T-cell (primary cell): ENCODE results near the gene DGCR2. TPM values are rescaled to one million over a fixed set of nuclear protein-coding genes. Genes with fewer than 3 reads are reported as not detected.
"Not testable (repeated sequence)": the region's sequence is repeated elsewhere in the genome, so short reads cannot be mapped to it uniquely, and the experiment has no call there.

Experiments
- ATAC-seq, 4 experiments: fragments of 200-7000 bp in 3 of 4; fragments of 150-1000 bp in 1 of 4; cut with Tn5 transposase; replicated peaks in 1 of 4; 1 replicate in 3 of 4; 2 replicates in 1 of 4; pipeline ENCODE4 v1.10.0; 2021; ENCODE audit warnings: moderate library complexity in 3 of 4, mild to moderate bottlenecking in 2 of 4, moderate number of reproducible peaks in 1 of 4
- CTCF ChIA-PET, 2 donors: fragments of 300-600 bp; sonication (Branson Sonifier 250); formaldehyde crosslinking; loops; one replicate each; lab custom pipeline; 2022; ENCODE audit warnings: antibody characterized with exemption in 2 of 2; lab: Charles Lee
- POLR2A ChIA-PET, 2 donors: fragments of 300-600 bp; sonication (Branson Sonifier 250); formaldehyde crosslinking; loops; one replicate each; lab custom pipeline; 2022; ENCODE audit warnings: antibody characterized with exemption in 2 of 2; lab: Charles Lee
- DNase-seq, 35 experiments: peaks; one replicate each; pipeline versions ENCODE4 v3.0.0 to v3.0.0-alpha.2; 2013 to 2023
- H3K27ac ChIP-seq: one replicate; pipeline ENCODE4 v1.5.1; 2013; ENCODE audit warnings: low read length
- H3K27me3 ChIP-seq, 2 experiments: replicated peaks in 1 of 2; 1 replicate in 1 of 2; 2 replicates in 1 of 2; pipeline versions ENCODE4 v1.6.1 to v1.7.0; 2013; ENCODE audit warnings: low read length in 1 of 2, mixed read lengths in 1 of 2; ENCODE audit not compliant: control insufficient read depth in 2 of 2, insufficient read depth in 2 of 2; ENCODE audit errors: extremely low read depth in 1 of 2
- H3K36me3 ChIP-seq, 2 donors: 1 replicate in 1 of 2; 2 replicates in 1 of 2; pipeline versions ENCODE4 v1.6.1 to v1.7.0; 2013; ENCODE audit warnings: low read length in 1 of 2; ENCODE audit not compliant: control insufficient read depth in 2 of 2, insufficient read depth in 1 of 2; ENCODE audit errors: extremely low read depth in 1 of 2
- H3K4me1 ChIP-seq, 2 experiments: 1 replicate in 1 of 2; 2 replicates in 1 of 2; pipeline versions ENCODE4 v1.6.1 to v1.7.0; 2013; ENCODE audit warnings: low read length in 2 of 2, mixed read lengths in 1 of 2; ENCODE audit not compliant: insufficient read depth in 2 of 2, control insufficient read depth in 1 of 2; ENCODE audit errors: extremely low read depth in 1 of 2
- H3K4me3 ChIP-seq, 2 donors: 1 replicate in 1 of 2; 2 replicates in 1 of 2; pipeline versions ENCODE4 v1.5.1 to v1.7.0; 2013; ENCODE audit warnings: mild to moderate bottlenecking in 2 of 2, low read length in 1 of 2, moderate library complexity in 1 of 2; ENCODE audit not compliant: control insufficient read depth in 1 of 2; ENCODE audit errors: extremely low read depth in 1 of 2
- H3K9me3 ChIP-seq: 2 replicates; pipeline ENCODE4 v1.7.0; 2013
- H3K27ac Mint-ChIP-seq, 2 donors: one replicate each; pipeline ENCODE4 v1.8.0; 2020 to 2021; ENCODE audit warnings: mild to moderate bottlenecking in 2 of 2, mixed read lengths in 2 of 2
- H3K27me3 Mint-ChIP-seq, 2 donors: one replicate each; pipeline ENCODE4 v1.8.0; 2021 to 2022; ENCODE audit warnings: mixed read lengths in 2 of 2
- H3K36me3 Mint-ChIP-seq: one replicate; pipeline ENCODE4 v1.8.0; 2021; ENCODE audit warnings: mixed read lengths
- H3K4me1 Mint-ChIP-seq, 3 donors: one replicate each; pipeline ENCODE4 v1.8.0; 2020 to 2022; ENCODE audit warnings: mixed read lengths in 3 of 3, mild to moderate bottlenecking in 1 of 3
- H3K4me3 Mint-ChIP-seq, 3 donors: one replicate each; pipeline ENCODE4 v1.8.0; 2020 to 2022; ENCODE audit warnings: mild to moderate bottlenecking in 3 of 3, mixed read lengths in 3 of 3, moderate library complexity in 3 of 3
- H3K9me3 Mint-ChIP-seq, 3 donors: one replicate each; pipeline ENCODE4 v1.8.0; 2020 to 2022; ENCODE audit warnings: mixed read lengths in 3 of 3
- WGBS: methylation state at CpG from one replicate; pipeline ENCODE4 v1.1.5; 2013; ENCODE audit warnings: missing lambda C conversion rate; ENCODE audit not compliant: insufficient coverage; 5-methylcytosine and 5-hydroxymethylcytosine counted together
- total RNA-seq, 35 experiments: library from RNA in 6 of 35; stranded (reverse) in 6 of 35; fragments of 120-200 nt in 1 of 35; gene quantifications; one replicate each; pipeline versions ENCODE4 v1.2.1 to v1.2.4 and lab custom pipeline; 2013 to 2026

DGCR2 gene
- total RNA-seq, 5 donors from 2014 or later (not counting 1 experiment from before 2014, with no cell fraction given), result 50.9 to 79.2 (median 71.5) TPM

DNA sequence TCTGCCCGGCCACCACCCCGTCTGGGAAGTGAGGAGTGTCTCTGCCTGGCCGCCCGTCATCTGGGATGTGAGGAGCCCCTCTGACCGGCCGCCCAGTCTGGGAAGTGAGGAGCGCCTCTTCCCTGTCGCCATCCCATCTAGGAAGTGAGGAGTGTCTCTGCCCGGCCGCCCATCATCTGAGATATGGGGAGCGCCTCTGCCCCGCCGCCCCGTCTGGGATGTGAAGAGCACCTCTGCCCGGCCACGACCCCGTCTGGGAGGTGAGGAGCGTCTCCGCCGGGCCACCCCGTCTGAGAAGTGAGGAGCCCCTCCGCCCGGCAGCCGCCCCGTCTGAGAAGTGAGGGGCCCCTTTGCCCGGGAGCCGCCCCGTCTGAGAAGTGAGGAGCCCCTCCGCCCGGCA lies 38.1 kb downstream of the DGCR2 start:
- H3K4me3 ChIP-seq, H3K4me1 ChIP-seq, H3K9me3 Mint-ChIP-seq, CTCF ChIA-PET, H3K27ac ChIP-seq, H3K27me3 Mint-ChIP-seq, ATAC-seq, H3K27ac Mint-ChIP-seq, H3K27me3 ChIP-seq, H3K4me3 Mint-ChIP-seq, H3K9me3 ChIP-seq, DNase-seq: not testable (repeated sequence)
- POLR2A ChIA-PET, result interaction anchor here in 1 of 2 donors (0.7 kb wide), 1 partner anchor 885 kb away, joined by 4 read pairs; no protein-coding TSS in a partner anchor
- Mint-ChIP-seq H3K36me3 (peaks cover 44% of the 10 kb centered on the region), H3K4me1 (peaks cover 16 to 30% (median 23%) of the 10 kb centered on the region in 3 donors)
- 94% methylated on average over 18 of the region's 30 CpGs for WGBS
- H3K36me3 ChIP-seq, result peaks cover 8 to 56% of the 10 kb centered on the region in 2 donors

DNA sequence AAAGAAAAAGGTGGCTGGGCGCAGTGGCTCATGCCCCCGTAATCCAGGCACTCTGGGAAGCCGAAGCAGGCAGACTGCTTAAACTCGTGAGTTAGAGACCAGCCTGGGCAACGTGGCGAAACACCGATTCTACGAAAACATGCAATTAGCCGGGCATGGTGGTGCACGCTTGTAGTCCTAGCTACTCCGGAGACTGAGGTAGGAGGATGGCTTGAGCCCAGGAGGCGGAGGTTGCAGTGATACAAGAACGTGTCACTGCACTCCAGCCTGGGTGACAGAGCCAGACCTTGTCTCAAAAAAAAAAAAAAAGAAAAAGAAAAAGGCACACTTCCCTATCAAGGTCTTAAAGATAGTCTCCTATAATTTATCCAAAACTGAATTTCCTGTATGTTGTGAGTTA lies 39.4 kb downstream of the DGCR2 start:
- Mint-ChIP-seq H3K36me3 (peaks cover 33% of the 10 kb centered on the region), H3K27ac (no peak overlapping the region), H3K27me3 (no peaks in the 10 kb centered on the region), H3K4me3 (no peak overlapping the region), H3K4me1 (peaks cover 13 to 20% (median 14%) of the 10 kb centered on the region in 3 donors), H3K9me3 (no peaks in the 10 kb centered on the region)
- ATAC-seq (no peak), DNase-seq (no peak)
- POLR2A ChIA-PET, result interaction anchor here in 1 of 2 donors (0.7 kb wide), 2 partner anchors 20 to 664 kb away, joined by 3 read pairs; no protein-coding TSS in a partner anchor
- H3K4me3 ChIP-seq, result no peak overlapping the region
- no peak overlapping the region for H3K27ac ChIP-seq
- WGBS, result 91% methylated on average over 9 of the region's 13 CpGs
- H3K36me3 ChIP-seq, result peaks cover under 1 to 49% of the 10 kb centered on the region in 2 donors
- no peaks in the 10 kb centered on the region for H3K27me3 ChIP-seq
- CTCF ChIA-PET, result no interaction called here
- no peaks in the 10 kb centered on the region for H3K9me3 ChIP-seq
- H3K4me1 ChIP-seq, result peaks cover 0 to 3% of the 10 kb centered on the region in 2 experiments

DNA sequence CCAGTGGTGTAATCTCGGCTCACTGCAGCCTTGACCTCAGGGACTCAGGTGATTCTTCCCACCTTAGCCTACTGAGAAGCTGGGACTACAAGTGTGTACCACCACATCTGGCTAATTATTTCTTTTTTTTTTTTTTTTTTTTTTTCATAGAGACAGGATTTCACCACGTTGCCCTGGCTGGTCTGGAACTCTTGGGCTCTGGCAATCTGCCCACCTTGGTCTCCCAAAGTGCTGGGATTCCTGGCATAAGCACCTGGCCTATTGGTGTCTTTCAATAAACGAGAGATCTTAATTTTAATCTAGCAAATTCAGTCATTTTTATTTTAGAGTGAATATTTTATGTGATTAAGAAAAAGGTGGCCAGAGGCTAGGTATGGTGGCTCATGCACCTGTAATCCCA lies 40.1 kb downstream of the DGCR2 start:
- Mint-ChIP-seq H3K4me1 (peaks cover 12 to 20% (median 14%) of the 10 kb centered on the region in 3 donors), H3K4me3 (no peak overlapping the region), H3K27ac (no peak overlapping the region), H3K36me3 (peaks cover 33% of the 10 kb centered on the region), H3K9me3 (no peaks in the 10 kb centered on the region), H3K27me3 (no peaks in the 10 kb centered on the region)
- Histone ChIP-seq H3K36me3 (peaks cover 0 to 46% of the 10 kb centered on the region in 2 donors), H3K9me3 (no peaks in the 10 kb centered on the region), H3K27ac (no peak overlapping the region), H3K4me1 (peaks cover 0 to 3% of the 10 kb centered on the region in 2 experiments), H3K27me3 (no peaks in the 10 kb centered on the region), H3K4me3 (no peak overlapping the region)
- WGBS, result 100% methylated on average over 1 of the region's 3 CpGs
- DNase-seq (no peak), ATAC-seq (no peak)
- ChIA-PET POLR2A (interaction anchor here in 1 of 2 donors (0.7 kb wide), 2 partner anchors 21 to 664 kb away, joined by 3 read pairs; no protein-coding TSS in a partner anchor), CTCF (interaction anchor here in 1 of 2 donors (0.7 kb wide), 1 partner anchor 8 kb away, joined by 5 read pairs; no protein-coding TSS in a partner anchor)

DNA sequence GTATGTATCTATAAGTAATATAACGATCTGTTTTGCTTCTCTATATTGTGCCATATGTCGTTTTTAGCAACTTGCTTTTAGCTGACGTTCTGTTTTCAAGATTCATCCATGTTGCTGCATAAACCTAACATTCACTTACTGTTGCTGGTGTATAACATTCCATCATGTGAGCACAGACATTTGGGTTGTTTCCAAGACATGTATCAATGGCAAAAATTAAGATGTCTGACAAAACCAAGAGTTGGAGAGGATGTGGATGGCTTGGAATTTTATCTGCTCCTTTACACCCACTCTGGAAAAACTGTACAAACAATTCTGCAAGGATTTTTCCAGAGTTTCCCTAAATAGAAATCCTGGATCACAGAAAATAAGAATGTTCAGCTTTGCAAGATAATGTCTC lies 40.9 kb downstream of the DGCR2 start:
- H3K4me3 ChIP-seq, result no peak overlapping the region
- Mint-ChIP-seq H3K9me3 (no peaks in the 10 kb centered on the region), H3K4me3 (no peak overlapping the region), H3K27ac (peak overlapping the region in 1 of 2 donors; percentile 9), H3K4me1 (peaks cover 9 to 15% (median 14%) of the 10 kb centered on the region in 3 donors), H3K36me3 (peaks cover 28% of the 10 kb centered on the region), H3K27me3 (no peaks in the 10 kb centered on the region)
- H3K27ac ChIP-seq, result no peak overlapping the region
- ChIA-PET POLR2A (no interaction called here), CTCF (interaction anchor here in 1 of 2 donors (0.7 kb wide), 1 partner anchor 9 kb away, joined by 5 read pairs; no protein-coding TSS in a partner anchor)
- ATAC-seq (no peak), DNase-seq (no peak)
- no peaks in the 10 kb centered on the region for H3K27me3 ChIP-seq
- no CpG with 5 or more reads among the region's 3 CpGs for WGBS
- no peaks in the 10 kb centered on the region for H3K9me3 ChIP-seq
- H3K4me1 ChIP-seq, result peaks cover 0 to 3% of the 10 kb centered on the region in 2 experiments
- H3K36me3 ChIP-seq, result peaks cover 0 to 39% of the 10 kb centered on the region in 2 donors

DNA sequence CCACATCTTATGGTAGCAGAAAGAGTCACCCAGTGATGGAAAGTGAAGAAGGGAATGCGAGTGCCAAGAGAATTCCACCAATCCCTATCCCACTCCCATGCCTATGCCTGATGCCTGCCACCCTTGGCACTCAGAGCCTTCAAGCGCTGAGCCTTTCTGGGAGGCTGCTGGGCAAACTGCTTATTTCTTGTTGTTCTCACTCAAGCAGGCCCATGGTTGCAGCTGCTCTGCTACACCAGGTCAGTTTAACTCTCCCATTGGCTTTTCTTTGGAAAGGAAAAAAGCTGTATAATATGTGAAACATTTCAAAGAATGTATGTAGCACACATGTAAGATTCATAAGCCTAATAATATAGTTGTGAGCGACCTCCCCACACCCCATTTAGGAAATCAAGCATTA lies 41.4 kb downstream of the DGCR2 start:
- peaks cover 28% of the 10 kb centered on the region for H3K36me3 Mint-ChIP-seq
- Histone ChIP-seq H3K4me3 (no peak overlapping the region), H3K36me3 (peaks cover 0 to 38% of the 10 kb centered on the region in 2 donors), H3K27me3 (no peaks in the 10 kb centered on the region), H3K27ac (no peak overlapping the region), H3K9me3 (no peaks in the 10 kb centered on the region), H3K4me1 (peaks cover 0 to 3% of the 10 kb centered on the region in 2 experiments)
- H3K4me1 Mint-ChIP-seq, result peaks cover 10 to 14% (median 14%) of the 10 kb centered on the region in 3 donors
- POLR2A ChIA-PET, result no interaction called here
- CTCF ChIA-PET, result no interaction called here
- H3K27me3 Mint-ChIP-seq, result no peaks in the 10 kb centered on the region
- WGBS, result no CpG with 5 or more reads among the region's 3 CpGs
- no peak overlapping the region for H3K4me3 Mint-ChIP-seq
- DNase-seq, result no peak
- ATAC-seq, result no peak
- H3K27ac Mint-ChIP-seq, result peak overlapping the region in 1 of 2 donors; percentile 9
- no peaks in the 10 kb centered on the region for H3K9me3 Mint-ChIP-seq

DNA sequence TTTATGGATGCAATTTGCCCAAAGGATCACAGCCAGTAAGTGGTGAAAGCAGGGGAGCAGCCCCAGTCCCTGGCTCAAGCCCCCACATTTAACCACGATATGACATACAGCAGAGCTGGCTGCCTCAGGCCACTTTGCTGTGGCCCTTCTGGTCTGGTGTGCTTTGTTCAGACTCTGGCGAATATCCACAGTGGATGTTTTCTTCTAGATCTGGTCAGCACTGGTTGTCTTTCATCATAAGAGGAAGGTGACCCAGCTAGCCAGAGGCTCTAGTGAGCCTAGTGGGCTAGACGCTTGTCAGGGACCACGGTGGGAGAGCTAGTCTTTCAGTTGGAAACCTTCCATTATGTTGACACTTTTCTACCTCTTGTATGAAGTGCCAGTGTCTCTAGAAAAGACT lies 42.5 kb downstream of the DGCR2 start:
- Histone ChIP-seq H3K27me3 (no peaks in the 10 kb centered on the region), H3K4me3 (no peak overlapping the region), H3K9me3 (no peaks in the 10 kb centered on the region), H3K27ac (no peak overlapping the region), H3K4me1 (no peaks in the 10 kb centered on the region), H3K36me3 (peaks cover 0 to 29% of the 10 kb centered on the region in 2 donors)
- no peak for DNase-seq
- H3K4me1 Mint-ChIP-seq, result peaks cover 8 to 10% (median 10%) of the 10 kb centered on the region in 3 donors
- H3K36me3 Mint-ChIP-seq, result peaks cover 17% of the 10 kb centered on the region
- no peaks in the 10 kb centered on the region for H3K27me3 Mint-ChIP-seq
- H3K27ac Mint-ChIP-seq, result no peak overlapping the region
- no peak overlapping the region for H3K4me3 Mint-ChIP-seq
- ChIA-PET CTCF (no interaction called here), POLR2A (no interaction called here)
- no peaks in the 10 kb centered on the region for H3K9me3 Mint-ChIP-seq
- WGBS, result 88% methylated on average over 4 of the region's 4 CpGs
- no peak for ATAC-seq
